ENCODE results near the gene MRPL52.
"Not testable (repeated sequence)": the region's sequence is repeated elsewhere in the genome, so short reads cannot be mapped to it uniquely, and the experiment has no call there.

The MRPL52 gene

GRCh38 chr14:22839159-22839779, 9.6 kb downstream of the MRPL52 start:
- DNase-seq (ENCODE audit: low read depth): no peak

- no peak for DNase-seq (ENCODE audit: low read depth)
These were observed 11.6 kb downstream of the MRPL52 start for GRCh38 chr14:22841311-22841710.

DNA sequence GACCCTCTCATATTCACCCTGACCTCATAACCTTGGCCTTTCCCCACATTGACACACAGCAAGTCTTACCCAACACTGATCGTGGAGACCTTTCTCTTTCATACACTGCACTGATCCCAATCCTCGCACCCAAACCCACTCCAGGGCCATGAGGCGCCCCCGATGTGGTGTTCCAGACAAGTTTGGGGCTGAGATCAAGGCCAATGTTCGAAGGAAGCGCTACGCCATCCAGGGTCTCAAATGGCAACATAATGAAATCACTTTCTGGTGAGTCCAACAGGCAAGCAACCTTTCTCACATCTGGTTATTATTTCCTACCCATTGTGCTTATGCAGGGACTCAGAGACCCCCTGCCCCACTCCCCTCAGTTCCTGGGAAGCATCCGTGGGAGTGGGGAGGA, 12.1 kb downstream of the MRPL52 start:
- DNase-seq (ENCODE audit: low read depth): no peak

GRCh38 chr14:22842211-22843122, 12.8 kb downstream of the MRPL52 start:
- DNase-seq (ENCODE audit: low read depth): no peak

GRCh38 chr14:22843123-22843925, 13.6 kb downstream of the MRPL52 start:
- DNase-seq (ENCODE audit: low read depth): no peak

- DNase-seq (ENCODE audit: low read depth): no peak
These were observed 14.8 kb downstream of the MRPL52 start for GRCh38 chr14:22844221-22845102.

DNA sequence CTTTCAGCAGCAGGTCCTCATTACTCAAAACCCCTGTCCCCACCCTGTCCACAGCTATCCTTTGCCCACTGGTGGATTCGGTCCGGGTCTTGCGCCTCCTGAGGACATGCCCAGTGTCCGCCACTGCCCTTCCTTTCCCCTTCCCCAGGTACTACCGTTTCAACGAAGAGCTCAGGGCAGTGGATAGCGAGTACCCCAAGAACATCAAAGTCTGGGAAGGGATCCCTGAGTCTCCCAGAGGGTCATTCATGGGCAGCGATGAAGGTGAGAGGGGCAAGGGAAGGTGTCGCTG, 15.4 kb downstream of the MRPL52 start:
- DNase-seq (ENCODE audit: low read depth): no peak

- DNase-seq (ENCODE audit: low read depth): no peak
These were observed 16.3 kb downstream of the MRPL52 start for GRCh38 chr14:22845821-22846625.

- DNase-seq (ENCODE audit: low read depth): no peak
These were observed 17.2 kb downstream of the MRPL52 start for GRCh38 chr14:22846811-22847307.

GRCh38 chr14:22847661-22848341, 18.1 kb downstream of the MRPL52 start:
- DNase-seq (ENCODE audit: low read depth): no peak

- no peak for DNase-seq (ENCODE audit: low read depth)
These were observed 18.9 kb downstream of the MRPL52 start for GRCh38 chr14:22848351-22849164.

GRCh38 chr14:22849212-22849819, 19.6 kb downstream of the MRPL52 start:
- no peak for DNase-seq (ENCODE audit: low read depth)

DNA sequence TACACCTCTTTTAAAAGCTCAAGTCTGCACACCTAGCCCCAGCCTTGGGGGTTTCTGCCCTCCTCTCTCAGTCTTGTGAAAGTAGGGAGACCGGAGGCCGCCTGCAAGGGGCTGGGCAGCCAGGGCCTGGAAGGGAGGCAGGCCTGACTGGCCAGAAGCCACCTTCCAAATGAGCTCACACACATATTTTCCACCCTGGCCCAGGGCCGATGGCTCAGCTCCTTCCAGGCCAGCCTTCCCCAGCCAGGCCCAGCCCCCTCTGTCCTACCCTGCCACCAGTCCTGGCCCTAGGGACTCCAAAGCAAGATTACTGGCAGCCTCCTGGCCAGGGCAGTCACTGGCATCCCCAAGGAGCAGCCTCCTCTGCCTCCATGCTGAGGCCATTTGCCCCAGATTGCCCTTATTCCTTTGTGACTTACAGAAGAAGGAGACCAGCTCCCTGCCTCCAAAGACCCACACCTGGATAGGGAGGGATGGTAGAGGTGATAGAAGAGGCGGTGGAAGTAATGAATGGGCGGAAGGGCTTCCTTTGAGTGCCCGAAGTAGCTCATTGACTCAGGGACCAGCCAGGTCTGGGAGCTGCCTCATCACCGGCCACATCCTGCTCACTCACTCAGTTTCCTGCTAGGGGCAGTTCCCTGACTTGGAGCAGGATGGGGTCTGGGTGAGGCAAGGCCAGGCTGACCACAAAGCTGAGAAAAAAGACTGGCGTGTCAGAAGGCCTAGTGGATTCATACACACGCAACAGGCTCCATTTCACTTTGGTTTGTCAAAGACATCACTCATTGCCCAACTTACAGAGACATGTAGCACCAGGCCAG, 21.5 kb downstream of the MRPL52 start:
- DNase-seq (ENCODE audit: low read depth): no peak

- not testable (repeated sequence) for DNase-seq (ENCODE audit: low read depth)
These were observed 22.5 kb downstream of the MRPL52 start for GRCh38 chr14:22852178-22852577.

DNA sequence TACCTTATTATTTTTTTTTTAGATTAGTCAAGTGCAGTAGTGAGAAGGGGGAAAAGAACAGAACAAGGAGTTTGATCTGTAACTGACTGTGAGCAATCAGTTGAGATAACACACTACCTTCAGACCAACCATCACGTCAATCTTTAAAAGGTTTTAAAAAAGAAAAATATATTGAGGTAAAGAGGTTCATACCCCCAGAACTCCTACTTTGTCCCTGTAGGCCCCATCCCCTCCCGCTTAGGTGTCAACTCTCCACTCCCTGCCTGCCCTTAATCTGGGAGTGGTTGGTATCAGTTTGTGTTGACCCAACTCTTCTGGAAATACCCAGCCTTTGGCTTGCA, 22.9 kb downstream of the MRPL52 start:
- DNase-seq (ENCODE audit: low read depth): no peak

DNA sequence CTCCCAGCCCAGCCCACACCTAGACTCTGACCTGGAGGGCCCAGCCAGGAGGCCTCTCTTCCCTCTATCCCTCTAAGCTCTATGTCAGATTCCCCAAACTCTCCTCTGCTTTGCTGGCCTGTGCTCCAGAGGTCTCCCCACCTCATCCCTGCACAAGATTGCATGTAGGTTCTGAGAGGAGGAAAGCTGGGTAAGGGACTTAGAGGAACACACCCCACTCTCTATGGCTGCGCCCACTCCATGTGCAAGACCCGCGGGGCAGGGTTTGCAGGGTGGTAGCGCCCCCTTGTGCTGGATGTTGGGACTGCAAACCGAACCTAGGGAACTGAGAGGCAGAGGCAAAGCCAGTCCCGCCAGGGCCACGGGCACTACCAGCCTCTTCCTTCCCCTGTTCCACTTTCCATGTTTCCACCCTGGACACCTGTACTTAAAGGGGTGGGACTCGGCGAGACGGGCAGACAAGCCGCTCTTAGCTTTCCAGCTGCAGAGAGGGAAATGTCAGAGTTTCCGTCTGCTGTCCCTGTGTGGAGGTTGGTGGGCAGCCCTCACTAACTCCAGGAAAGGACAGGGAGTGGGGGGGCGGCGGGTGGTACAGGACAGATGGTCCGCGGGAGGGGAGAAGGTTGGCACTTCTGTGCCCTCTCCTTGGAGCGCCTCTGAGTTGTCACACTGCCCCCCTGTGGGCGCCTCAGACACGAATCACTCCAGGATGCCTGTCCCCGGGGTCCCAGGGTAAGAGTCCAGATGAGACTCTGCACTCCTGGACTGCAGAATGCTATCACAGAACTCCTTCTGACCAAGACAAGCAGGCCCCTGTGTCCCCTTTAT, 23.5 kb downstream of the MRPL52 start:
- peak; percentile 81 for DNase-seq (ENCODE audit: low read depth)

DNA sequence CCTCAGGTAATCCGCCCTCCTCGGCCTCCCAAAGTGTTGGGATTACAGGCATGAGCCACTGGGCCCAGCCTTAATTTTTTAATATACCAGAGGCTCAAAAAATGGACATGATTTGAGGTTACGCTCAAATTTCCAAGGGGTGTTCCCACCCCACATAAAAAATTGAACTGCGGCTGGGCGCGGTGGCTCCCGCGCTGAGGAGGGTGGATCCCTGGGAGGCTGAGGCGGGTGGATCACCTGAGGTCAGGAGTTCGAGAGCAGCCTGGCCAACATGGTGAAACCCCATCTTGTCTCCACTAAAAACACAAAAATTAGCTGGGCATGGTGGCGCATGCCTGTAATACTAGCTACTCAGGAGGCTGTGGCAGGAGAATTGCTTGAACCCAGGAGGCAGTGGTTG, 24.6 kb downstream of the MRPL52 start:
- not testable (repeated sequence) for DNase-seq (ENCODE audit: low read depth)

Measured in stimulated activated CD4-positive, alpha-beta T cell treated with anti-CD3 and anti-CD28 coated beads, Interleukin-2, amount 100 ng/mL, for 4 hours (primary cell).